HepG2 (cell line): ENCODE results near the gene ZMIZ1. TPM values are rescaled to one million over a fixed set of nuclear protein-coding genes. Genes with fewer than 3 reads are reported as not detected.

Source experiments
- ATAC-seq: fragments of 200-7000 bp; cut with Tn5 transposase; 3 replicates; pipeline ENCODE4 v1.9.1; 2020; ENCODE audit warnings: mild to moderate bottlenecking, moderate library complexity
- BruUV-seq: library from RNA; stranded (reverse); fragments of 400-500 nt; replicated peaks from 2 replicates; lab custom pipeline; 2021; lab: Mats Ljungman, UMichigan
- CTCF ChIA-PET: fragments of 300-600 bp; formaldehyde crosslinking; extraction: SDS; loops from one replicate; lab custom pipeline; 2021; ENCODE audit warnings: low total read pairs, inconsistent platforms, low intra/inter-chr PET ratio; lab: Yijun Ruan, JAX
- POLR2A ChIA-PET: fragments of 350-600 bp; sonication (Branson Sonifier 250); formaldehyde crosslinking; loops from one replicate; lab custom pipeline; 2020; ENCODE audit warnings: antibody characterized with exemption, inconsistent platforms; lab: Yijun Ruan, JAX
- DNase-seq: peaks from one replicate; pipeline ENCODE4 v3.0.0-alpha.2; 2015; ENCODE audit warnings: low spot score
- FAIRE-seq: peaks from 3 replicates; lab custom pipeline; 2011; peaks lifted over from hg19 to GRCh38; lab: Jason Lieb, UNC
- H2AFZ ChIP-seq: one replicate; pipeline ENCODE4 v1.6.1; 2011; ENCODE audit warnings: low read length, inconsistent platforms
- H3K27ac ChIP-seq: fragments of 300-600 bp; 3 replicates; pipeline ENCODE4 v1.8.0; 2011; ENCODE audit warnings: mixed run types, mild to moderate bottlenecking, mixed read lengths, low read length, inconsistent platforms; ENCODE audit not compliant: insufficient read depth; ENCODE audit errors: extremely low read length
- H3K27me3 ChIP-seq, 2 experiments: fragments of 200-600 bp in 1 of 2; 2 replicates in 1 of 2; 3 replicates in 1 of 2; pipeline versions ENCODE4 v1.6.0 to v1.8.0; 2011; ENCODE audit warnings: low read length in 2 of 2, mild to moderate bottlenecking in 2 of 2, moderate library complexity in 2 of 2, inconsistent platforms in 1 of 2; ENCODE audit not compliant: insufficient read depth in 2 of 2, control insufficient read depth in 1 of 2
- H3K36me3 ChIP-seq, 2 experiments: fragments of 200-600 bp in 1 of 2; replicated peaks in 1 of 2; 2 replicates in 1 of 2; 3 replicates in 1 of 2; pipeline versions ENCODE4 v1.5.1 to v1.8.0; 2011; ENCODE audit warnings: low read length in 2 of 2, inconsistent platforms in 1 of 2; ENCODE audit not compliant: insufficient read depth in 2 of 2, control insufficient read depth in 1 of 2
- H3K4me1 ChIP-seq: 2 replicates; pipeline ENCODE4 v1.5.1; 2012; ENCODE audit warnings: low read length, inconsistent platforms; ENCODE audit not compliant: insufficient read depth
- H3K4me2 ChIP-seq: 2 replicates; pipeline ENCODE4 v1.6.0; 2011; ENCODE audit warnings: low read depth, low read length, inconsistent platforms
- H3K4me3 ChIP-seq, 3 experiments: fragments of 200-600 bp in 1 of 3; sonication (generic), shearing (Covaris generic) in 1 of 3; replicated peaks in 1 of 3; 2 replicates each; pipeline ENCODE4 v1.5.1; 2011 to 2016; ENCODE audit warnings: low read length in 3 of 3, inconsistent platforms in 2 of 3, low read depth in 2 of 3, mild to moderate bottlenecking in 2 of 3, control low read depth in 1 of 3, mixed read lengths in 1 of 3; ENCODE audit not compliant: insufficient read depth in 1 of 3
- H3K79me2 ChIP-seq: one replicate; pipeline ENCODE4 v1.6.1; 2011; ENCODE audit warnings: low read length, inconsistent platforms; ENCODE audit not compliant: insufficient read depth
- H3K9ac ChIP-seq: 2 replicates; pipeline ENCODE4 v1.6.0; 2011; ENCODE audit warnings: mild to moderate bottlenecking, low read depth, low read length, inconsistent platforms; ENCODE audit not compliant: insufficient read depth
- H3K9me3 ChIP-seq: 2 replicates; pipeline ENCODE4 v1.5.1; 2012; ENCODE audit warnings: mild to moderate bottlenecking, low read length
- H4K20me1 ChIP-seq: 2 replicates; pipeline ENCODE4 v1.6.0; 2011; ENCODE audit warnings: inconsistent platforms, mild to moderate bottlenecking, low read length, moderate library complexity; ENCODE audit not compliant: insufficient read depth
- AGO2 ChIP-seq: fragments of 200-400 bp; formaldehyde crosslinking; optimal IDR thresholded peaks from 2 replicates; pipeline ENCODE3; 2017; ENCODE audit warnings: mild to moderate bottlenecking, low read depth, low read length, moderate library complexity
- CCDC6 ChIP-seq: sonication (generic); formaldehyde crosslinking; IDR thresholded peaks from 2 replicates; pipeline ENCODE4 v1.8.1; 2022; ENCODE audit warnings: mild to moderate bottlenecking, missing genetic modification reagents, moderate library complexity
- CEBPZ ChIP-seq: IDR thresholded peaks from 2 replicates; pipeline ENCODE4 v1.6.1; 2012; ENCODE audit warnings: low read length, improper control_type of control experiment
- ESRRA ChIP-seq: sonication (generic); formaldehyde crosslinking; IDR thresholded peaks from 2 replicates; pipeline ENCODE4 v1.5.1; 2020; ENCODE audit warnings: mild to moderate bottlenecking, low read depth, missing genetic modification reagents
- FOSL2 ChIP-seq: sonication (generic); formaldehyde crosslinking; IDR thresholded peaks from 2 replicates; pipeline ENCODE4 v1.4.0; 2020; ENCODE audit warnings: missing genetic modification reagents
- HINFP ChIP-seq: sonication (generic); formaldehyde crosslinking; IDR thresholded peaks from 2 replicates; pipeline ENCODE4 v1.4.0; 2020; ENCODE audit warnings: low read depth, mild to moderate bottlenecking, missing genetic modification reagents
- KDM1A ChIP-seq: IDR thresholded peaks from 2 replicates; pipeline ENCODE4 v1.6.1; 2016; ENCODE audit warnings: missing compliant biosample characterization
- MEIS1 ChIP-seq: sonication (generic); formaldehyde crosslinking; IDR thresholded peaks from 2 replicates; pipeline ENCODE4 v1.9.0; 2021; ENCODE audit warnings: mild to moderate bottlenecking, missing genetic modification reagents, moderate library complexity, borderline replicate concordance
- MZF1 ChIP-seq: sonication (generic); formaldehyde crosslinking; IDR thresholded peaks from 2 replicates; pipeline ENCODE4 v1.8.1; 2023; ENCODE audit warnings: mild to moderate bottlenecking, missing genetic modification reagents, borderline replicate concordance
- REL ChIP-seq: sonication (generic); formaldehyde crosslinking; conservative IDR thresholded peaks from 2 replicates; pipeline ENCODE4 v1.8.0; 2022; ENCODE audit warnings: mild to moderate bottlenecking, missing genetic modification reagents, moderate library complexity
- SIX1 ChIP-seq: sonication (generic); formaldehyde crosslinking; IDR thresholded peaks from 2 replicates; pipeline ENCODE4 v1.4.0; 2020; ENCODE audit warnings: missing genetic modification reagents, borderline replicate concordance
- SNRNP70 ChIP-seq: fragments of 200-400 bp; formaldehyde crosslinking; IDR thresholded peaks from 2 replicates; pipeline ENCODE4 v1.6.1; 2017; ENCODE audit warnings: mild to moderate bottlenecking, low read depth, low read length, moderate library complexity
- SP5 ChIP-seq: IDR thresholded peaks from 2 replicates; pipeline ENCODE4 v1.6.1; 2016; ENCODE audit warnings: low read depth, borderline replicate concordance
- ZIK1 ChIP-seq: sonication (generic); formaldehyde crosslinking; IDR thresholded peaks from 2 replicates; pipeline ENCODE4 v1.5.0; 2020; ENCODE audit warnings: mild to moderate bottlenecking, low read depth, missing genetic modification reagents, borderline replicate concordance
- ZKSCAN5 ChIP-seq: sonication (generic); formaldehyde crosslinking; IDR thresholded peaks from 2 replicates; pipeline ENCODE4 v1.5.1; 2020; ENCODE audit warnings: mild to moderate bottlenecking, missing genetic modification reagents
- ZKSCAN8 ChIP-seq: IDR thresholded peaks from 2 replicates; pipeline ENCODE4 v1.6.1; 2016; ENCODE audit warnings: borderline replicate concordance, missing genetic modification reagents, missing compliant biosample characterization
- ZNF331 ChIP-seq: sonication (generic); formaldehyde crosslinking; IDR thresholded peaks from 2 replicates; pipeline ENCODE4 v1.4.0; 2020; ENCODE audit warnings: missing genetic modification reagents
- ZNF460 ChIP-seq: sonication (generic); formaldehyde crosslinking; IDR thresholded peaks from 2 replicates; pipeline ENCODE4 v1.5.1; 2020; ENCODE audit warnings: missing genetic modification reagents, mild to moderate bottlenecking, borderline replicate concordance
- WGBS: methylation state at CpG from one replicate; pipeline ENCODE4 v1.1.6; 2017; ENCODE audit warnings: low lambda C conversion rate; 5-methylcytosine and 5-hydroxymethylcytosine counted together
- in situ Hi-C: cut with HindIII; loops from 2 replicates; pipeline ENCODE4 v1.10.0; 2017; ENCODE audit warnings: low pct_unique_long_range_greater_than_20kb; ENCODE audit not compliant: extremely low pct_ligation_motif_present
- intact Hi-C: fragments of 100-400 bp; cut with micrococcal nuclease; formaldehyde crosslinking; loops from one replicate; pipeline ENCODE4 v1.10.0; 2022; ENCODE audit not compliant: unreplicated experiment
- polyA plus RNA-seq, 8 experiments: library from polyadenylated mRNA; depleted of rRNA in 3 of 8; stranded (reverse) in 7 of 8; unstranded in 1 of 8; fragments of >200 nt; fragmentation: Illumina TruSeq in 4 of 8; extraction: Trizol in 4 of 8; gene quantifications; 2 replicates each; pipeline versions ENCODE4 v1.2.1 to v1.2.3, GENCODE V29; 2011 to 2016; ENCODE audit warnings: low read depth in 4 of 8, missing spikeins in 1 of 8, mixed read lengths in 1 of 8; ENCODE audit not compliant: insufficient read depth in 1 of 8
- total RNA-seq, 5 experiments: library from RNA; depleted of rRNA; stranded (reverse); fragments of >200 nt; fragmentation: Illumina TruSeq; extraction: Trizol; gene quantifications; 2 replicates each; pipeline ENCODE4 v1.2.3, GENCODE V29; 2016; ENCODE audit warnings: low read depth in 1 of 5

The ZMIZ1 gene
- total and polyA plus RNA-seq, 2 of the 13 experiments (the other 11 are each of a cell fraction or from before 2014, with no cell fraction given): 5.3 to 10.2 TPM

- no peak for TF ChIP-seq CEBPZ
- TF ChIP-seq ZIK1 (CRISPR knock-in tag): no peak
- no peak for TF ChIP-seq ZNF460
- no peak for TF ChIP-seq MEIS1 (CRISPR knock-in tag)
- peak; percentile 93 for TF ChIP-seq SIX1 (CRISPR knock-in tag)
- 0 out of 2 replicates have a peak, but pooled peaks have one; percentile 16 for TF ChIP-seq FOSL2
- no peak for TF ChIP-seq AGO2
- TF ChIP-seq, all 625 proteins: peak for 83
Observed at GRCh38 chr10:79185067-79185774, 116.5 kb downstream of the ZMIZ1 start (continued).

DNA sequence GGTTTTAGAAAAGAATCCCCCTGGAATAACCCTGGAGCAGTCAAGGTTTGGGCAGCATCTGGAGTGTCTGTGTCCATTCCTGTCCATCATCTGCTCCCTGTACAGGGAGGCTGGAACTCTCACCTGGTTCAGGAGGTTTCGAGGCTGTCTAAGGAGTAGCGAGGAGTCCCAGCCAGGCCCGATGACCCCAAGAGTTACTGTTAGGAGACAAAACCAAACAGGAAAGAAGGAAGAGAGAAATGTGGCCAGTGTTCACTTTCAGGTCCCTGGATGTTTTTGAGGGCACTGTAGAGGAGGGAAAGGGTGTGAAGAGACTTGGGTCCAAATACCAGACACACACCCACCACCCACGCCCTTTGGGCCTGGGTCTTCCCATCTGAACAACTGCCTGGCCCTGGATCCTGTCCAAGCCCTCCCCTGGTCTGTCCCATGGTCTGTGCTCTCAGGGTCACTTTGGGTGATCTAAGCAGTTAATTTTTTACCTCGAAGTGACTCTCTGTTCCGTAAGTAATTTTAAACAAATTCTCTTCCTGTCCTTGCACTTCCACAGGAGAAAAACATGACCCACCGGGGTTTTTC, 117.1 kb downstream of the ZMIZ1 start:
- peak; percentile 89 for FAIRE-seq
- Histone ChIP-seq H3K4me2 (peak overlapping the region; percentile 67), H4K20me1 (no peaks in the 10 kb centered on the region), H3K4me1 (peaks cover 95% of the 10 kb centered on the region), H3K9ac (peak overlapping the region; percentile 68), H3K79me2 (peaks cover 3% of the 10 kb centered on the region), H3K27me3 (no peaks in the 10 kb centered on the region), H3K36me3 (peaks cover 10 to 47% of the 10 kb centered on the region in 2 experiments; a peak in 4 of 5 replicates), H3K9me3 (no peaks in the 10 kb centered on the region), H3K27ac (peak overlapping the region; percentile 93), H2AFZ (no peak overlapping the region), H3K4me3 (peak overlapping the region in 1 of 3 experiments; percentile 37; a peak in 3 of 6 replicates)
- in situ Hi-C loops: loop anchor here (5.0 to 25.0 kb wide), 2 partner anchors 99 to 214 kb away; no protein-coding TSS in a partner anchor
- WGBS: 1% methylated on average over 6 of the region's 7 CpGs
- intact Hi-C loops: loop anchor here (2.0 to 5.0 kb wide), 3 partner anchors 59 to 214 kb away; no protein-coding TSS in a partner anchor
- ChIA-PET CTCF (no interaction called here), POLR2A (interaction anchor here (1.1 to 3.3 kb wide), 3 partner anchors 28 to 127 kb away, joined by 3 to 31 read pairs (median 4); no protein-coding TSS in a partner anchor)
- peak; percentile 42 for ATAC-seq
- BruUV-seq: TSS peak; percentile 23
- DNase-seq: peak; percentile 49
- TF ChIP-seq CCDC6 (CRISPR knock-in tag) (no peak), ZKSCAN8 (CRISPR knock-in tag) (no peak), REL (CRISPR knock-in tag) (no peak), HINFP (CRISPR knock-in tag) (0 out of 2 replicates have a peak, but pooled peaks have one; percentile 44), SP5 (CRISPR knock-in tag) (peak; percentile 65), MZF1 (no peak), ESRRA (no peak; the same call in 1 of the 2 replicates), SNRNP70 (no peak), KDM1A (CRISPR knock-in tag) (no peak), ZNF331 (CRISPR knock-in tag) (0 out of 2 replicates have a peak, but pooled peaks have one; percentile 7), ZKSCAN5 (CRISPR knock-in tag) (no peak)
